HG03060 (cell line): ENCODE measurements around the gene ATOH8.

ENCODE experiments used
- ATAC-seq: cut with Tn5 transposase; IDR thresholded peaks from one replicate; pipeline ENCODE4 v1.9.1; 2021; ENCODE audit warnings: low read depth, moderate number of reproducible peaks; ENCODE audit not compliant: unreplicated experiment

The ATOH8 gene

DNA sequence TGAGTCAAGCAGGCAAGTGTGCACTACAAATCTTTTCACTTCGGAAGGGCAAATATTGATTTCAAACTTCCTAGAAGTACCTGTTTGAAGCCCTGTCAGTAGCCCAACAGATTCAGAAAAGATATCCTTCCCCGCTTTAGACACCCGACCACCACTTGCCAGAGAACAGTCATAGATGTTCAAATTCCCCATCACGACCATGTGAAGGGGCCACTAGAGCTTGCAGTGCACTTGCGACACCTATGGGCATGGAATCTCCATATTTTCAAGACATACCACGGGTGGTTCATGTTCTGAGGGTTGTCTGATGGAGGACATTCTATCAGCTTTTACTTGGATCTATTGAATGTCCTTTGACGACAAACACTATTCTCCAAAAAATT lies 35.8 kb upstream of the ATOH8 start:
- ATAC-seq = no peak

DNA sequence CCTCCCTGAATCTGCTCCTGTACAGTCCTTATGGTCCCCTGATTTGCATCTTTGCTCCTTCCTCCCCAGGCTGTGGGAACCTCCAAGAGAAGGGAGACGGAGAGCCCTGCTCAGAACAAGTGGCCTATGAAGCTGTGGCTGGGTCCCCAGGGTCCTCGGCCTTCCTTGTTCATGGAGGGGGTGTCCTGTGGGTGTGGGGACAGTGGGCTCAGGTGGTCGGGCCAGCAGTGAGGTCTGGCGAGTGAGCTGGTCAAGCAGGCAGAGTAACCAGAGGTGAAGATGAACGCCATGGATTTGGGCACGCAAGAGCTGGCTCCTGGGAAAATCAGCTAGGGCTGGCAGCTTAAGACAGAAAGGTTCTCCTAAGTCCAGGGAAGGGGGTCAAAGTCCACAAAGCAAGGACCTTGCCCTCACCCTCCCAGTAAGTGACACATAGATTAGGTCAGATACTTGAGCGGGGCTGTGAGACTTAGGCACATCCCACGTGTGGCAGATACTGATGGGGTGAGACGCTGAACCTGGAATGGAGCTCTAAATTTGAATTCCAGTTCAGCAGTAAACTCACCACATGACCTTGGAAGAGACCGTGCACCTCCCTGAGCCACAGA lies 34.8 kb upstream of the ATOH8 start:
- ATAC-seq = no peak

DNA sequence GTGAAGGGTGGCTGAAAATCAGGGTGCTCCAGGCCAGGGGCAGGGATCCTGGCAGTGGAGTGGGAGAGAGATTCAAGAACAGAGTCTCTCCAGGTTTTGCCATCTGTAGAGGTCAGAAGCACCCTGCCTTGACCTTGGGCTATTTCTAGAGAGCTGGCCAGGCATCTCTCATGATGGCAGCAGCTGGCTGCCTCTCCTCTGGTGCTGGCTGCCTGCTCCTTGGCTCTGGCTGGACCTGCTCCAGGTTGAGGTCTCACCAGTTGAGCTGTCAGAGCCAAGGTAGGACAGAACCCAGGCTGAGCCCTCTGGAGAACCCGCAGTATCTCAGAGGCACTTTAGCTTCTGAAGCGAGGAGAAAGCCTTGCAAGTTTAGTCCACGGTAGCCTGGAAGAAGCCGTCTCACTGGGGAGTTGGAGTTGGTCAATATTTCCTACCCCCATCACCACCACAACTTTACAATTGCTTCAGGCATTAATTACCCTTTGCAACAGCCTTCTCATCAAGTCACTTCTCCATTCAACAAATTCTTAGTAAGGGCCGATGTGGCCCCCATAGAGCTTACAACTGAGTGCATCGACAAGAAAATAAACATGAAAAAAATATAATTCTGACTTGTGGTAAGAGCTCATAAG lies 34.1 kb upstream of the ATOH8 start:
- ATAC-seq = no peak

DNA sequence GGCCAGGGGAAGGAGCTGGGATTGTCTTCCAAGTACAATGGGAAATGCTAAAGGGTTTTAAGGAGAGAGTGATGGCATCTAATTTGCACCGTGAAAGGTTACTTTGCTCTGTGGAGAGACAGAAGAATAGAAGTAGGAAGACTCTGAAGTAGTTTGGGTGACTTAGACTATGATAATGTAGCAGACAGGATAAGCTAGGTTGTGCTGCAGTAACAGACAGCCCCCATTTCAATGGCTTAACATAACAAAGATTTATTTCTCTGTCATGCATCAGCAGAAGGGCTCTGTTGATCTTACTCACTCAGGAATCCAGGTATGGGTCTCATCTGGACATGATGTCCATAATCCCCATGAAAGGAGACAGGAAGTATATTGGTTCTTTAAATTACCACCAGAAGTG lies 33.3 kb upstream of the ATOH8 start:
- ATAC-seq = no peak

DNA sequence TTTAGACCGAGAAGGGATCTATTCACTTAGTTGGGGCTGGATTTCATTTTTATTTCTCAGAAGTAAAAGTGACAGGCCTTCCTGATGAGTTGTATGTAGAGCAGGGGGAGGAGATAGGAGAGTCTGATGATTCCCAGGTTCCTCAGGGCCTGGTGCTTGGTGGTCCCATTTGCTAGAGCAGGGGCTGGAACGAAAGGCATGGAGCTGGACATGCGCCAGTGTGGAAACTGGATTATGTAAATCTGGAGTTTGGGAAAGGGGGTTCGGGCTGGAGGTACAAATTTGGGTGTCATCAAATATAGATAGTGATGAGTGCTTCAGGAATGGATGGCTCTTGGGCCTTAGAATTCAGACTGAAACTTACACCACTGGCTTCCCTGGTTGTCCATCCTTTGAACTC lies 32.1 kb upstream of the ATOH8 start:
- ATAC-seq = no peak

DNA sequence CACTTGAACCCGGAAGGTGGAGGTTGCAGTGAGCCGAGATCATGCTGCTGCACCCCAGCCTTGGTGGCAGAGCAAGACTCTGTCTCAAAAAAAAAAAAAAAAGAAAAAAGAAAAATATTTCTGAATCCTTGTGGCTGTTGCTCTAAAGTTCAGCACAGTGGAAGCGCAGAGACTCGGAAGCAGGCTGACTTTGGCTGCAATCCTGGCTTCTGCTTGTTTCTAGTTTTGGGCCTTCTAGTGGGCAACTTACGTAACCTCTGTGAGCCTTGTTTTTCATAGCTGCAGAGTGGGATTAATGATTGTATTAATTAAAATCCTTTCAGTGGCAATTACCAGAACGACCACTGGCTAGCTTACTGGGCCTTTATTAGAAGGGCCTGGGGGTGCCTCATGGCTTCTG lies 31.3 kb upstream of the ATOH8 start:
- ATAC-seq = no peak

DNA sequence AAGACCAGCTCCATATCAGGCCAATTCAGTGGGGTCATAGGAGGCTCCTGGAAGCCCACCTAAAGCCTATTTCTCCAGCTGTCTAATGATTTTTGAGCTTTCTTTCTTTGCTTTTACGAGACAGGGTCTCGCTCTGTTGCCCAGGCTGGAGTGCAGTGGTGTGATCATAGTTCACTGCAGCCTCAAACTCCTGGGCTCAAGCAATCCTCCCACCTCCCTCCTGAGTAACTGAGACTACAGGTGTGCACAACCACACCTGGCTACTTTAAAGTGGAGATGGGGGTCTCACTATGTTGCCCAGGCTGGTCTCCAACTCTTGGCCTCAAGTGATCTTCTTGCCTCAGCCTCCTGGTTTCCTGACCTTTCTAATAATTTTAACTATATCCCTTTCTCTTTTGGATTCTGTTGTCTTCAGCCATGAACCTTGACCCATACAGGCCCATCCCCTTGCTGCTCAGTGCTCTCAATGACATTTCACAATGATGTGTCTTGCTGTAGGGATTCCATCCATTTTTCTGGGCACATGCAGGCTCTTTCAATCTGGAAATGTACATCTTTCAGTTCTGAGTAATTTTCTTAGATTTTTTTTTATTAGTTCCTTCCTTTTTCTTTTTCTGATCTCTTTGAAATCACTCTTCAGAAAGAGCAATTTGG lies 30.0 kb upstream of the ATOH8 start:
- no peak for ATAC-seq

DNA sequence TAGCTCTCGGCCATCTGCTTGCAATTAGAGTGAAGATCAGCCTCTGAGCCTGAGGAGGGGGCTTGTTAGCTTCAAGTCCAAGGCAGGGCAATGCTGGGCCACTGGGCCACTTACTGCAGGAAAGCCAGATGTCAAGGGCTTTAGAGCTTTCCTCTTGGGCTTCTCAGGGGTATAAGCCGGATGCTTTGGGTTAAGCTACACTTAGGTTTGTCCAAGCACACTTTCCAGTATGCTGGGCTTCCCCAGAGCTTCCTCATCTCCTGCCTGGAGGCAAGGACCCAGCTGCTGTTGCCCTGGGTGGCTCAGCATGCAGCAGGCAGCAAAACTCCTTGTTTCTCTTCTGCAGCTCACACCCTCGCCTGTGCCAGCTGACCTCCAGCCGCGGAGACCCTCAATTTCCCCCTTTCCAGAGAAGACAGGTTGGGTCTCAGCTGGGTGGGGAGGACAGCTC lies 29.0 kb upstream of the ATOH8 start:
- ATAC-seq = no peak

DNA sequence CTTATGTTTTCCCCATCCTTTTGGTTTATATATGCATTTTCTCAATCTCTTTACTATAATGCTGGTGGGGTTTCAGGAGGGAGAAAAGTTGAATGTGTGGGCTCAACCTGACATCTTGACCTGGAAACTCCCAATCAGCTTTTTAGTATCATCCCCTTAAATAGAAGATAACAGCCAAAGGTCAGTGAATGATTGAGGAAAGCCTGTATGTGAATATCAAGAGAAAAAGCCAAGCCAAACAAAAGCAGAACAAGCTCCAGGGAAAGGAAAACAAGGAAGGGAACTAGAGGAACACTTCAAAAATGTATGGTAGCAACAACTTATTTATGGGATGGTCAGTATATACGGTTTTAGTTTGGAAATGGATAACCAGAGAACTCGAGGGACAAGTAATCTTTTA lies 28.3 kb upstream of the ATOH8 start:
- ATAC-seq = no peak

DNA sequence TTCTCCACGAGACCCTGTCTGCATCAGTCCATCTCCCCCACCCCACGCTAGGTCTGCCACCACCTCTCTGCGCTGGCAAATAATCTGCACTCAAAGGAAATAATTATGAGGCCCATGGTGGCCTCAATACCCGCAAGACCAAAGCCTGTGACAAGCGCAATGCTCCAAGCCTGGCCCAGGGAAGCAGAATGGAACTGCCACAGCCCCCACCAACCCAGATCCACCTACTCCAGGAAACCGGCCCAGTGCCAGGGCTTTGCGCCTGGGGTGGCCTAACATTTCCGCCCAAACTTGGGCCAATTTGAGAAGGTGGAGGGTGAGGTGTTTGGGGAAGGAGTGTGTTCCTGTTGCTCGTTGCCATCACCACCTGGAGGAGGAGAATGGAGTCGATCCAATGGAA lies 26.0 kb upstream of the ATOH8 start:
- ATAC-seq = no peak

DNA sequence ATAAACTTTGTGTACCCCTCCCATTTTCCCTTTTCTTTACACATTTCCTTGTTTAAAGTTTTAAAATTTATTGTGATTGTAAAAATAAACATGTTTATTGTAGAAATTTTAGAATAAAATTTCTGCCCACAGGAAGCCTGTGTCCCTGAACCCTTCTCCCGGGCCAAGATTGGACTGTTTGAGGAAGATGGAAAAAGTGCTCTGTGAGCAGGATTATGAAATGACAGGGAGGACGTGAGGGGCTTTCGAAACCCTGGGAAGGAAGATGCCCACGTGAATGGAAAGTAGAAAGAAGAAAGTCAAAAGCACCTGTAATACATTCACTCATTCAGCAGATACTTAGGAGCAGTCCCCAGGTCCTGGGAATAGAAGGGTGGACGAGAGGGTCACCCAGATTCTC lies 25.4 kb upstream of the ATOH8 start:
- no peak for ATAC-seq

DNA sequence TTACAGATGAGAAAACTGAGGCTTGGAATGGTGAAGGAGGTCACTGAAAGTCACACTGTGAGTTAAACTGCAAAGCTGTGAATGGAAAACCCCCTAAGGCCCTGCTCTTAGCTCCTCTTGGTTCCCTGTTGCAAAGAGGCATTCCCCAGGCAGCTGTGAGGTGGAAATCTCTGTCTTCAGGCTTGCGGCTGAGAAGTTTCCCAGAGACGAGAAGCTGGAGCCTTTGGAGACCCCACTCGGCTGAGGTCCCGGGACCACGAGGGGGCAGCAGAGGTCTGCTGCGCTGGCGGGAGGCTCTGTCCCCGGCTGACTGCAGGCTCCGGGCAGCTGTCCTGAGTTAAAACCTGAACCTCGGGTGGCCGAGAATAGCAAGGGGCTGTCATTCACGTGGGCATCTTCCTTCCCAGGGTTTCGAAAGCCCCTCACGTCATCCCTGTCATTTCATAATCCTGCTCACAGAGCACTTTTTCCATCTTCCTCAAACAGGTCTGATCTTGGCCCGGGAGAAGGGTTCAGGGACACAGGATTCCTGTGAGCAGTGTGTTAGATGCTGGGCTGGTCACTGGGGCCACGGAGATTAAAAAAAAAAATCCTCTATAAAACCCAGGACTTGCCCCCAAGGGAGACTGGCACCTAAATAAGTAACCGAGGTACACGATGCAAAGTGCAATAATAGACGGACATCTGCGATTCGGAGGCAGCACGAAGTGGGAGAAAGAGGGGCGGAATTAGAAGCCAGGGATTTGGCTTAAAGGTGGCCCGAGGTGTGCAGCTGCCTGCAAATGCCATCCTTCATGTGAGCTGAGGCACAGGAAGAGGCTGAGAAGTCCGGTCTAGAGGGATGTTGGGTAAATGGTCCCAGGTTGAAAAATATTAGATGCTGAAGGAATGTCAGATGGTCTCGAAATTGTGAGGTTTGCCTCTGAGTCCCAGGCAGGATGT lies 24.6 kb upstream of the ATOH8 start:
- no peak for ATAC-seq

DNA sequence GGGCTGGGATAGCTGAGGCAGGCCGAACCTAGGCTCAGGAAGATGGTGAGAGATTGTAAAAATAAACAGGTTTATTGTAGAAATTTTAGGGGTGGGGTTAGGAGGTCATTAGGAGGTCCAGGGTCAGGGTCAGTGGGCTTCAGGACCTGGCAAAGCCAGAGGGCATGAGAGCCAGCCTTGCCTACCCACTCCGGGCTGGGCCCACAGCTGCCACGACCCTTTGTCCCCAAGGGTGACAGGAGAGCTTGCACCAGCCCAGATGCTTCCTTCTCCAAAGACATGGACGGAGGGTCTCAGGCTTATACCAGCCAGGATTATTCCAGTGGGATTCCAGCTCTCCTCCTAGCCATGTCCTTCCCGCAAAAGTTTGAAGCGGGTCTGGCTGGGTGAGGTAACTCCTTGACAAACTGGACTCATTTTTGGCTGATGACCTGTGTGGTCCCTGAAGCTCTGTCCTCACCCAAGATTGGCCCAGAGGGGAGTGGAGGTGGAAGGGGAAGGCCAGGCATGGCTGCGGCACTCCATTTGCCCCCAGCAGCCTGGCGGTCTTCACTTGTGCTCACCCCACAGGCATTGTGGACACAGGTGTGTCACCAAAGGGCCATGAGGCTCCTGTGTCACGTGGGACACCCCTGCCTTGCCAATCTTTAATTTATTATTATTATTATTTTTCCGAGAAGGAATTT lies 23.8 kb upstream of the ATOH8 start:
- ATAC-seq = no peak

DNA sequence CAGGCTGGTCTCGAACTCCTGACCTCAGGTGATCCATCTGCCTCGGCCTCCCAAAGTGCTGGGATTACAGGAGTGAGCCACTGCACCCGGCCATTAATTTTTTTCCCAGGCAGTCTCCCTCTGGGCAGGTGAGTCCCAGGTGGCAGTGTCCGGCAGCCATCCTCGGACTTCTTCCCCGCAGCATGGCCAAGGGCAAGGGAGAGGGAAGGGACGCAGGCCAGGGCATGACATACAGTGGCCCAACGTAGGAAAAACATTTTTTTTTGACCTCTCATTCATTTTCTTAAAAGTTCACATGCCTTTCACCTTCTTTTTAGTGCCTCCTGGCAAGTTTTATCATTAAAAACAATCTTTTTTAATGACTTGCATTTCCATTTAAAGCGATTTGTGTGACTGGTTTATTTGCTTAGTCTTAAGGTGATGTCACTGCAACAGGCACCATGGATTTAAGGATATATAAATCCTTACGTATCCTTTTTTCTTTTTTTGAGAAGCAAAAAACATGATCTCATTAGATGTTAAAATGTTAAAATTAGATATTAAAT lies 23.0 kb upstream of the ATOH8 start:
- no peak for ATAC-seq

DNA sequence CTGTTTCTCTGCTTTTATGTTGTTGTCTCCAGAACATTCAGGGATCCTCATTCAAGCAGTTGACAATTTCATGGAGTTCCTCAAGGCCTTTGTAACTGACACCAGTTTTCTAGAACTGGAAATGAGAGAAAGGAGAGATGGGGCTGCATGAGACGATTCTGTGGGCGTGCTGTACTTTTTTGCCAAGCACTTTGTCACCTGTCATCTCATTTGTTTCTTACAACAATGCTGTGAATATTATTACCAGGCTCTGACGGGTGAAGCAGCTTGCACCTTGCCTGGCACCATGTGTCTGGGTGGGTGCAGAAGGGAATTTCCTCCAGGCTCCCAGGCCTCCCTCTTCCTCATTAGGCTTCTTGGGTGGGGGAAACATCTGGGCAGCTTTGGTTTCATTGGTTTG lies 22.2 kb upstream of the ATOH8 start:
- ATAC-seq = no peak

DNA sequence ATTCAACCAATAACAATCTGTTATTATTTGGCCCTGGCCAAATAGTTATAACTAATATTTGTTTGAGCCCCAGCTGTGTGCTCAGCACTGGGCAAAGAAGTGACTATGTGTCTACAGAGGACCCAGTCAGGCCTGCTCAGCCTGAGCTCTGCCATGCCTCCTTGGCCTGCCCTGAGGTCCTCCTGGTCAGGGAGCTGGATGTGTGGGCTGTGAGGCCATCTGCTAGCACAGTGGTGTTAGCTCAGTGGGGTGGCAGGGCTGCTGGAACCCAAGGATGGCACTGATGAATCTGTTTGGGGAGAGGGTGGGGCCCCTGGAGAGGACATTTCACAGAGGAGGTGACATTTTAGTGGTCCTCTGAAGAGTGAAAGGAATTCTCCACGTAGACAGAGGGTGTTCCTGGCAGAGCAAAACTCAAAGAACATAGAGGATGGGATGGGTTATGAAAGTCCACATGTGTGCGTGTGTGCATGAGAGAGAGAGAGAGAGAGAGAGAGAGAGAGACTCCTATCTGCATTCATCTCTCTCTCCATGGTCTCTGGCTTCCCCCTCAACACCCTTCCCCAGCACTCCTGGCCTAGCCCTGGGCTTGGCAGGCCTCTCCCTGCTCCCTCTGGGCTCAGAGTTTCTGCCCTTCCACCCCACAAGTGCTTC lies 21.2 kb upstream of the ATOH8 start:
- ATAC-seq = no peak

DNA sequence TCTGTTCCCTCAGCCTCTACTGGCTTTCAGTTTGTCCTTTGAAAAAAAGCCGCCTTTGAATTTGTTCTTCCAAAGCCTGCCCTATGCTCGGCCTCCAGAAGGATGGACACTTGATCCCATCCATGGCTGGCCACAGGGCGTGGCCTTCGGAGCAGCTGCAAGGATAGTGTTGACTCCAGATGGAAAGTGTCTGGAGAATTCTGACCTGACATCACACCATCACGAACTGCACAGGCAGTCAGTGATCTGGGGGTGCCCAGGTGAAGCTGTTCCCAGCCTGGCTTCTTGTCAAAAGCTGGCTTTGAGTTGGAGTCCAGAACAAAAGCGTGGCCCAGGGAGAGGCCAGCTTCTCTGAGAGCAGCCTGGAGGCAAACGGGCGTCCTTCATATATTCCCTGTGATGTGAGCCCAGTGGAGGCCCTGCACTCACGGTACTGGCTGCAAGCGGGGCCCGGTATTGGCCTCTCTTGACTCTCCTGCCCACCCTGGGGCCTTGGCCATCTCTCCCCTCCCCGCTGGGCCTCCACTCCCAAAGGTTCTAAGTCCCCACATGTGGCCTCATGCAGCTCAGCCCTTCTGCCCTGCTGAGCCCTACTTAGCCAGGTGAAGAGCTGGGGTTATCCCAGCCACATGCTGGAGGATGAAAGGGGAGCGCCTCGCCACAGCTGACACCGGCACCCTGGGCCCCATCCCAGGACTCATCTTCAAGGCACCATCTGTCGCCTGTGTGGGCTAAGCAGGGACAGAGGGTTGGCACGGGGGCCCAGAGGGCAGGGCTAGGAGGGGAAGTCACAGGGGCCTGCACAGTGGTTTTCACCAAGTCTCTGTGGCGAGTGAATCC lies 20.4 kb upstream of the ATOH8 start:
- ATAC-seq = no peak

DNA sequence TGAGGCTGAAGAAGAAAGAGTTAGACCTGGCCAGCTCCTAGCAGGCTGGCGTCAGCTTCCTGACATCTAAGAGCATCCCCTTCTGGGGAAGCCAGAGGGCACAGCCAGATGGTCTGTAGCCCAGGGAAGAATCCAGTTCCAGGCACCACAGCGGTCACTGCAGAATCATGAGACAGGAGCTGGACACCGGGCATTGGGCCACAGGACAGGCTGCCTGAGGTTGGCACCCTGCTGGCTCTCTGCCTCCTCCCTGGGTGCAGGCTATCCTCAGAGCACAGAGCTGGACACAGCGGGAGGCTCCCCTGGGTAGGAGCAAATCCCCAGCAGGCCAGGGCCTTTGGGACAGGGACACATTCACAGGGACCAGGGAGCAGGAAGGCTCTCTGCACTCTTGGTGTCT lies 19.8 kb upstream of the ATOH8 start:
- ATAC-seq = no peak
